AG09309 (cell line): ENCODE data around the gene TEDC1.

Source experiments
- DNase-seq: peaks from one replicate; pipeline ENCODE4 v3.0.0-alpha.2; 2010; ENCODE audit warnings: low read depth
- H3K4me3 ChIP-seq: 2 replicates; pipeline ENCODE4 v1.5.1; 2011; ENCODE audit warnings: mild to moderate bottlenecking, low read depth, low read length, moderate library complexity; ENCODE audit not compliant: control insufficient read depth
- CTCF ChIP-seq: IDR thresholded peaks from 2 replicates; pipeline ENCODE4 v1.5.1; 2011; ENCODE audit warnings: mild to moderate bottlenecking, low read depth, low read length, inconsistent platforms; ENCODE audit not compliant: insufficient read depth, control insufficient read depth; ENCODE audit errors: missing control alignments

Gene TEDC1

DNA sequence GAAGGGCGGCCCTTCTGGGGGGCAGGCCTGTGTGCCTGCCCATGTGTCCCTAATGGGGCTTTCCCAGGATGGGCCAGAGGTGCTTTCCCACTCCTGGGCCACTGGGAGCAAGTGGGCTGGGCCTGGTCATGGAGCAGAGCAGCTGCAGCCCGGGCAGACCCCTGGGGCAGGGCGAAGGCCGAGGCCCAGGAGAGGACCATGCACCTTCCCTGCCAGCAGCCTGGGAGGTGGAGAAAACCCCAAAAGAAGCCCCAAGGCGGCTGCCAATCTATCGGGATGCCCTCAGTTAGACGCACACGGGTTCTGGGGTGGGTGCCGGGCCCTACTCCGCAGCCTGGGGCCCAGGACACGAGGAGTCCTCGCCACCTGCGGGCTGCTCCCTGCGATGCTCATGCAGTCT is 32.5 kb upstream of the TEDC1 start:
- DNase-seq, result no peak
- no peak for TF ChIP-seq CTCF
- no peak overlapping the region for H3K4me3 ChIP-seq

DNA sequence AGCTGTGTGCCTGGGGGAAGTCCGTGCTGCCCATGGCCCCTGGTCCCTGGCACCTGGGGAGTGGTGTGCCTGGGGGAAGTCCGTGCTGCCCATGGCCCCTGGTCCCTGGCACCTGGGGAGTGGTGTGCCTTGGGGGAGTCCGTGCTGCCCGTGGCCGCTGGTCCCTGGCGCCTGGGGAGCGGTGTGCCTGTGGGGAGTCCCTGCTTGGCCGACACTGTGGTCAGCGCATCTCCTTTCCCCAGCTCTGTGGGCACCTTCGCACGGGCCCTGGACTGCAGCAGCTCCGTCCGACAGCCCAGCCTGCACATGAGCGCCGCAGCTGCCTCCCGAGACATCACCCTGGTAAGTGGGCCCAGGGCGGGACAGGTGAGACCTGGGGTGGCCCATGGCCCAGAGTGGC is 30.9 kb upstream of the TEDC1 start:
- H3K4me3 ChIP-seq, result no peak overlapping the region
- no peak for TF ChIP-seq CTCF
- DNase-seq, result no peak

GRCh38 chr14:105460616-105461015 is 30.4 kb upstream of the TEDC1 start:
- TF ChIP-seq CTCF, result no peak
- H3K4me3 ChIP-seq, result no peak overlapping the region
- DNase-seq, result no peak

- TF ChIP-seq CTCF, result no peak
- no peak for DNase-seq
- H3K4me3 ChIP-seq, result no peak overlapping the region
Observed at GRCh38 chr14:105461903-105462302, 29.1 kb upstream of the TEDC1 start.

- TF ChIP-seq CTCF, result no peak
- no peak overlapping the region for H3K4me3 ChIP-seq
Observed at GRCh38 chr14:105464501-105464900, 26.5 kb upstream of the TEDC1 start.

GRCh38 chr14:105465209-105466031 is 25.6 kb upstream of the TEDC1 start:
- TF ChIP-seq CTCF, result no peak
- DNase-seq, result no peak
- H3K4me3 ChIP-seq, result no peak overlapping the region

More at GRCh38 chr14:105464501-105464900, 26.5 kb upstream of the TEDC1 start:
- no peak for DNase-seq
